ENCODE data around the gene AIFM3.

The AIFM3 gene

DNA sequence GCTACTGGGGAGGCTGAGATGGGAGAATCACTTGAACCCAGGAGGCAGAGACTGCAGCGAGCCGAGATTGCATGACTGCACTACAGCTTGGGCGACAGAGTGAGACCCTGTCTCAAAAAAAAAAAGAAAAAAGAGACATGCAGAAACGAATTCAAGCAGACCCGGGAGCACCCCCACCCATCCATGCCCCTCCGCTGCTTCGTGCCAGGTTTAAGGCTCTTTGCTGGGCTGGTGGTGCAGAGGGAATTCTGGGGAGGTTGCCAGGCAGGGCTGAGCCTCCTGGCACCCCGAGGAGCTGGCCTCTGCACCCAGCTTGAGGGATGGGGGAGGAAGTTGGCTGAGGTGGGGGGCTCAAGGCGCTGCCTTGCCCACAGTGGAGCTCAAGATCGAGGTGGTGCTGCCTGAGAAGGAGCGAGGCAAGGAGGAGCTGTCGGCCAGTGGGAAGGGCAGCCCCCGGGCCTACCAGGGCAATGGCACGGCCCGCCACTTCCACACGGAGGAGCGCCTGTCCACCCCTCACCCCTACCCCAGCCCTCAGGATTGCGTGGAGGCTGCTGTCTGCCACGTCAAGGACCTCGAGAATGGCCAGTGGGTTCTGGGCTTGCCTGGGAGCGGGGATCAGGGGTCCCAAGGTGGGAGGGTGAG, 6.0 kb downstream of the AIFM3 start:
- Mint-ChIP-seq H3K36me3 (ENCODE audit: low read depth) (no peaks in the 10 kb centered on the region), H3K27ac (no peak overlapping the region), H3K4me1 (no peaks in the 10 kb centered on the region), H3K4me3 (no peak overlapping the region), H3K9me3 (no peaks in the 10 kb centered on the region), H3K27me3 (ENCODE audit: low read depth) (peaks cover 12% of the 10 kb centered on the region)
- TF ChIP-seq, protein P1, sequence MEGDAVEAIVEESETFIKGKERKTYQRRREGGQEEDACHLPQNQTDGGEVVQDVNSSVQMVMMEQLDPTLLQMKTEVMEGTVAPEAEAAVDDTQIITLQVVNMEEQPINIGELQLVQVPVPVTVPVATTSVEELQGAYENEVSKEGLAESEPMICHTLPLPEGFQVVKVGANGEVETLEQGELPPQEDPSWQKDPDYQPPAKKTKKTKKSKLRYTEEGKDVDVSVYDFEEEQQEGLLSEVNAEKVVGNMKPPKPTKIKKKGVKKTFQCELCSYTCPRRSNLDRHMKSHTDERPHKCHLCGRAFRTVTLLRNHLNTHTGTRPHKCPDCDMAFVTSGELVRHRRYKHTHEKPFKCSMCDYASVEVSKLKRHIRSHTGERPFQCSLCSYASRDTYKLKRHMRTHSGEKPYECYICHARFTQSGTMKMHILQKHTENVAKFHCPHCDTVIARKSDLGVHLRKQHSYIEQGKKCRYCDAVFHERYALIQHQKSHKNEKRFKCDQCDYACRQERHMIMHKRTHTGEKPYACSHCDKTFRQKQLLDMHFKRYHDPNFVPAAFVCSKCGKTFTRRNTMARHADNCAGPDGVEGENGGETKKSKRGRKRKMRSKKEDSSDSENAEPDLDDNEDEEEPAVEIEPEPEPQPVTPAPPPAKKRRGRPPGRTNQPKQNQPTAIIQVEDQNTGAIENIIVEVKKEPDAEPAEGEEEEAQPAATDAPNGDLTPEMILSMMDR (IDR thresholded peaks at IDR 0.05; ENCODE audit: unreplicated experiment in 3 of 3), result no peak

DNA sequence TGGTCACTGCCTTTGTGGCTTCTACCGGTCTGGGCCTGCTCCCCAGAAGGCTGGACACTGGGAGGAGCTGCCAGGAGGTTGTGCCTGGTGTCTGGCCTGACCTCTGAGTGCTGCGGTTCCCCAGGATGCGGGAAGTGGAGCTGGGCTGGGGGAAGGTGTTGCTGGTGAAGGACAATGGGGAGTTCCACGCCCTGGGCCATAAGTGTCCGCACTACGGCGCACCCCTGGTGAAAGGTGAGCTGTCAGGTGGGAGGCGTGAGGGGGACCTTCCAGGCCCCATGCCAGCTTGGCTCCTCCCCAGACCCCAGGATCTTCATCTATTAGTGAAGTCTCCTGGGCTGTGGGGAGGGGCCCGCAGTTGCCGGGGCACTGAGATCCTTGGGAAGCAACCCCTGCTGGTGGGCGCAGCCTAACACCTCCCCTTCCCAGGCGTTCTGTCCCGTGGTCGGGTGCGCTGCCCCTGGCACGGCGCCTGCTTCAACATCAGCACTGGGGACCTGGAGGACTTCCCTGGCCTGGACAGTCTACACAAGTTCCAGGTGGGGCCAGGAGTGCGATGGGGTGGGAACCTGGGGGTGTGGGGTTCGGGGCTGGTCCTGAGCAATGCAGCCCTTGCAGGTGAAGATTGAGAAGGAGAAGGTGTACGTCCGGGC, 6.7 kb downstream of the AIFM3 start:
- peaks cover 10% of the 10 kb centered on the region for H3K27me3 Mint-ChIP-seq (ENCODE audit: low read depth)
- H3K27ac Mint-ChIP-seq, result no peak overlapping the region
- no peaks in the 10 kb centered on the region for H3K4me1 Mint-ChIP-seq

DNA sequence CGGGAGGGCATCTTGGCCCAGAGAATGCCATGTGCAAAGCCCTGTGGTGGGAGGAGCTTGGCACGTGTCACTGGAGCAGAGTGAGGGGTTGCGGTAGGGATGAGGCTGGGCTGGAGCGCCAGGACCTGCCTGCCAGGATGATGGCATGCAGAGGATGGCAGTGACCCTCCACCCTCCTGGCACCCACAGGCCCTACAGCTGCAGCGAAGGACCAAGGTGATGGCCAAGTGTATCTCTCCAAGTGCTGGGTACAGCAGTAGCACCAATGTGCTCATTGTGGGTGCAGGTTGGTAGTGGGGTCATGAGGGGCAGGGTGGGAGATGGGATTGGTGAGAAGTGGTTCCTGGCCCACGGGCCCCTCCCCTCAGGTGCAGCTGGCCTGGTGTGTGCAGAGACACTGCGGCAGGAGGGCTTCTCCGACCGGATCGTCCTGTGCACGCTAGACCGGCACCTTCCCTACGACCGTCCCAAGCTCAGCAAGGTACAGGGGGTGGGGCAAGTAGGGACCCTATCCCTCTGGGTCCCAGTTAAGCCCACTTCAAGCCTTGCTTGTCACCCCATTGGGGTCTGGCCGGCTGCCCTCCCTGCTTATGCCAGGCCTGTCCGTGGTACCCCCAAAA, 7.4 kb downstream of the AIFM3 start:
- H3K27me3 Mint-ChIP-seq (ENCODE audit: low read depth), result peaks cover 14% of the 10 kb centered on the region
- peaks cover 3% of the 10 kb centered on the region for H3K4me1 Mint-ChIP-seq
- no peak overlapping the region for H3K4me3 Mint-ChIP-seq
- H3K27ac Mint-ChIP-seq, result no peak overlapping the region
- H3K36me3 Mint-ChIP-seq (ENCODE audit: low read depth), result no peaks in the 10 kb centered on the region
- H3K9me3 Mint-ChIP-seq, result peaks cover 3% of the 10 kb centered on the region
- TF ChIP-seq, protein P1 (IDR thresholded peaks at IDR 0.05; ENCODE audit: unreplicated experiment in 3 of 3), result no peak

More for the DNA sequence above, 6.7 kb downstream of the AIFM3 start:
- Mint-ChIP-seq H3K4me3 (no peak overlapping the region), H3K9me3 (no peaks in the 10 kb centered on the region), H3K36me3 (ENCODE audit: low read depth) (no peaks in the 10 kb centered on the region)
- TF ChIP-seq, protein P1 (IDR thresholded peaks at IDR 0.05; ENCODE audit: unreplicated experiment in 3 of 3), result no peak

DNA sequence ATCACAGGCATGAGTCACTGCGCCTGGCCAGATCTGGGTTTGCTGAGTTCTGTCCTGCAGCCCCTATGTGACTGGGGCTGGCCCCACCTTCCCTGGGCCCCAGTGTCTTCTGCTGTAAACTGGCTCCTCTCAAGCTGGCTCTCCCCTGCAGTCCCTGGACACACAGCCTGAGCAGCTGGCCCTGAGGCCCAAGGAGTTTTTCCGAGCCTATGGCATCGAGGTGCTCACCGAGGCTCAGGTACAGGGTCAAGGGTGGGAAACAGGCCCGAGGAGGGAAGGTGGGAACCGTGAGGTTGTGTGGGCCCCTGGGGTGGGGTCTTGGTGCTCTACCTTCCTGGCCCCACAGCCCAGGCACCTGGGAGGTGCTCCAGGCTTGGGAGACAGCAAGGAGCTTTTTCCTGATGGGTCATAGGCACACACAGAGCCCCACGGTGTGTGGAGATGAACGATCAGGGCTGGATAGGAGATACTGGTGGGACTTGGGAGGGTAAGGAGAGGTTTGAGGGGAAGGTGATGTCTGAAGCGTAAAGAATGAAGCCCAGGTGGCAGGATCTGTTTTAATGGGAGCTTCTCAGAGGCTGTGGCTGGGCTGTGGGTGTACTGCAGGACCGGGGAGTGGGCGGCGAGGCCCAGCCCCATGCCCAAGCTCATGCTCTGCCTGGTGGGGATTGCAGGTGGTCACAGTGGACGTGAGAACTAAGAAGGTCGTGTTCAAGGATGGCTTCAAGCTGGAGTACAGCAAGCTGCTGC, 8.7 kb downstream of the AIFM3 start:
- Mint-ChIP-seq H3K9me3 (peaks cover 3% of the 10 kb centered on the region), H3K36me3 (ENCODE audit: low read depth) (no peaks in the 10 kb centered on the region), H3K4me3 (no peak overlapping the region), H3K27ac (no peak overlapping the region), H3K27me3 (ENCODE audit: low read depth) (peaks cover 11% of the 10 kb centered on the region), H3K4me1 (peaks cover 10% of the 10 kb centered on the region)
- TF ChIP-seq, protein P1 (IDR thresholded peaks at IDR 0.05; ENCODE audit: unreplicated experiment in 3 of 3), result no peak

DNA sequence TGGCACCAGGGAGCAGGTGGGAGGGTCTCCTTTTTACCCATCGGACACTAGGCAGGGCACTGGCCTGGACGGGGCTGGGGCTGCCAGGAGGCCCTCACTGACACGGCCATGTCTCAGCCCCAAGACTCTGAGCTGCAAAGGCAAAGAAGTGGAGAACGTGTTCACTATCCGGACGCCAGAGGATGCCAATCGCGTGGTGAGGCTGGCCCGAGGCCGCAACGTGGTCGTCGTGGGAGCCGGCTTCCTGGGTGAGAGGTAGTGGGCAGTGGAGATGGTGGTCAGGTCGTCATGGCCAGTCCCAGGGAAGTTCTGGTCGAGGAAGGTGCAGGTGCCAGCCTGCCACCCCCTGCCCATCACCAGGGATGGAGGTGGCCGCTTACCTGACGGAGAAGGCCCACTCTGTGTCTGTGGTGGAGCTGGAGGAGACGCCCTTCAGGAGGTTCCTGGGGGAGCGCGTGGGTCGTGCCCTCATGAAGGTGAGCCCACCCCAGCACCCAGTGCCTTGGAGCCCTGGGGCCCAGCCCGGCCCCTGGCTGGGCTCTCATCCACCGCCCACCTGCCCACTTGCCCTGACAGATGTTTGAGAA, 9.3 kb downstream of the AIFM3 start:
- Mint-ChIP-seq H3K9me3 (peaks cover 3% of the 10 kb centered on the region), H3K27ac (no peak overlapping the region), H3K36me3 (ENCODE audit: low read depth) (no peaks in the 10 kb centered on the region), H3K4me1 (peaks cover 12% of the 10 kb centered on the region), H3K27me3 (ENCODE audit: low read depth) (peaks cover 11% of the 10 kb centered on the region), H3K4me3 (no peak overlapping the region)
- TF ChIP-seq, protein P1 (IDR thresholded peaks at IDR 0.05; ENCODE audit: unreplicated experiment in 3 of 3), result no peak

All from nephron (organoid).